Measurements from ENCODE around the gene BCO1. TPM values are rescaled to one million over a fixed set of nuclear protein-coding genes. Genes with fewer than 3 reads are reported as not detected.
A peak's percentile ranks its signal among the peaks of the same experiment; 100 is the strongest.

The BCO1 gene
- total RNA-seq, 1 donor from 2014 or later: 2.0 TPM

GRCh38 chr16:81201267-81201666 is 37.2 kb upstream of the BCO1 start:
- Mint-ChIP-seq H3K4me3 (no peak overlapping the region), H3K27me3 (peaks cover 13% of the 10 kb centered on the region), H3K27ac (no peak overlapping the region), H3K9me3 (no peaks in the 10 kb centered on the region), H3K4me1 (ENCODE audit: unreplicated experiment) (peaks cover 6% of the 10 kb centered on the region), H3K36me3 (no peaks in the 10 kb centered on the region)
- DNase-seq (ENCODE audit: extremely low spot score, unreplicated experiment): no peak
- no peak for TF ChIP-seq CTCF (conservative IDR thresholded peaks at IDR 0.05)

GRCh38 chr16:81204798-81205680 is 33.5 kb upstream of the BCO1 start:
- no peak overlapping the region for H3K4me3 Mint-ChIP-seq
- peak; percentile 78 for TF ChIP-seq CTCF (conservative IDR thresholded peaks at IDR 0.05)

GRCh38 chr16:81207076-81207475 is 31.4 kb upstream of the BCO1 start:
- no peaks in the 10 kb centered on the region for H3K36me3 Mint-ChIP-seq
- H3K27me3 Mint-ChIP-seq: peaks cover 13% of the 10 kb centered on the region
- no peak overlapping the region for H3K27ac Mint-ChIP-seq
- DNase-seq (ENCODE audit: extremely low spot score, unreplicated experiment): no peak
- no peak for TF ChIP-seq CTCF (conservative IDR thresholded peaks at IDR 0.05)
- H3K9me3 Mint-ChIP-seq: no peaks in the 10 kb centered on the region
- H3K4me3 Mint-ChIP-seq: no peak overlapping the region
- H3K4me1 Mint-ChIP-seq (ENCODE audit: unreplicated experiment): peaks cover 9% of the 10 kb centered on the region

More at GRCh38 chr16:81204798-81205680, 33.5 kb upstream of the BCO1 start:
- no peaks in the 10 kb centered on the region for H3K36me3 Mint-ChIP-seq
- no peak for DNase-seq (ENCODE audit: extremely low spot score, unreplicated experiment)
- peak overlapping the region; percentile 21 for H3K27ac Mint-ChIP-seq
- peaks cover 7% of the 10 kb centered on the region for H3K27me3 Mint-ChIP-seq
- no peaks in the 10 kb centered on the region for H3K9me3 Mint-ChIP-seq
- H3K4me1 Mint-ChIP-seq (ENCODE audit: unreplicated experiment): peaks cover 6% of the 10 kb centered on the region

GRCh38 chr16:81210807-81211206 is 27.7 kb upstream of the BCO1 start:
- Mint-ChIP-seq H3K4me3 (no peak overlapping the region), H3K27me3 (peaks cover 6% of the 10 kb centered on the region), H3K36me3 (no peaks in the 10 kb centered on the region), H3K4me1 (ENCODE audit: unreplicated experiment) (peaks cover 4% of the 10 kb centered on the region), H3K9me3 (no peaks in the 10 kb centered on the region), H3K27ac (no peak overlapping the region)
- no peak for TF ChIP-seq CTCF (conservative IDR thresholded peaks at IDR 0.05)
- DNase-seq (ENCODE audit: extremely low spot score, unreplicated experiment): no peak

- H3K4me3 Mint-ChIP-seq: no peak overlapping the region
- DNase-seq (ENCODE audit: extremely low spot score, unreplicated experiment): no peak
- peaks cover 6% of the 10 kb centered on the region for H3K27me3 Mint-ChIP-seq
- no peaks in the 10 kb centered on the region for H3K9me3 Mint-ChIP-seq
- peaks cover 4% of the 10 kb centered on the region for H3K4me1 Mint-ChIP-seq (ENCODE audit: unreplicated experiment)
- H3K36me3 Mint-ChIP-seq: no peaks in the 10 kb centered on the region
- no peak overlapping the region for H3K27ac Mint-ChIP-seq
- no peak for TF ChIP-seq CTCF (conservative IDR thresholded peaks at IDR 0.05)
Measured at GRCh38 chr16:81212830-81213465, 25.5 kb upstream of the BCO1 start.

Measured in type B pancreatic cell (in vitro differentiated cells).